IMR-90 (cell line): ENCODE data around the gene CLEC4M. TPM values are rescaled to one million over a fixed set of nuclear protein-coding genes. Genes with fewer than 3 reads are reported as not detected.

Experiments used
- ATAC-seq: fragments of 200-7000 bp; cut with Tn5 transposase; 2 replicates; pipeline ENCODE4 v1.9.1; 2020; ENCODE audit warnings: low read depth, mild to moderate bottlenecking, moderate library complexity
- BruUV-seq: library from RNA; stranded (reverse); fragments of 400-500 nt; replicated peaks from 2 replicates; lab custom pipeline; 2021; lab: Mats Ljungman, UMichigan
- CTCF ChIA-PET: fragments of 300-600 bp; formaldehyde crosslinking; extraction: SDS; loops from one replicate; lab custom pipeline; 2021; ENCODE audit warnings: antibody characterized with exemption; lab: Yijun Ruan, JAX
- POLR2A ChIA-PET: fragments of 300-600 bp; sonication (Branson Sonifier 250); formaldehyde crosslinking; loops from one replicate; lab custom pipeline; 2022; ENCODE audit warnings: antibody characterized with exemption; ENCODE audit not compliant: unreplicated experiment; lab: Charles Lee
- DNase-seq: peaks from one replicate; pipeline ENCODE4 v3.0.0; 2013
- H2AFZ ChIP-seq: replicated peaks from 2 replicates; pipeline ENCODE3; 2013; ENCODE audit warnings: low read length, mild to moderate bottlenecking; ENCODE audit not compliant: poor library complexity
- H2AK5ac ChIP-seq: 2 replicates; pipeline ENCODE4 v1.6.1; 2013; ENCODE audit warnings: low read depth, low read length, inconsistent platforms
- H2AK9ac ChIP-seq: replicated peaks from 2 replicates; pipeline ENCODE3; 2013; ENCODE audit warnings: mild to moderate bottlenecking, low read depth, low read length, moderate library complexity; ENCODE audit not compliant: poor library complexity
- H2BK120ac ChIP-seq: 2 replicates; pipeline ENCODE4 v1.6.1; 2013; ENCODE audit warnings: low read depth, low read length, inconsistent platforms
- H2BK15ac ChIP-seq: 3 replicates; pipeline ENCODE4 v1.6.1; 2013; ENCODE audit warnings: low read depth, low read length, inconsistent platforms
- H2BK20ac ChIP-seq: 2 replicates; pipeline ENCODE4 v1.6.1; 2013; ENCODE audit warnings: low read depth, mild to moderate bottlenecking, inconsistent platforms, low read length, moderate library complexity
- H2BK5ac ChIP-seq: 2 replicates; pipeline ENCODE4 v1.6.1; 2013; ENCODE audit warnings: mild to moderate bottlenecking, low read depth, low read length, inconsistent platforms; ENCODE audit not compliant: poor library complexity, severe bottlenecking
- H3K14ac ChIP-seq: replicated peaks from 2 replicates; pipeline ENCODE4 v1.6.1; 2013; ENCODE audit warnings: low read depth, low read length, inconsistent platforms
- H3K18ac ChIP-seq: 2 replicates; pipeline ENCODE4 v1.6.1; 2013; ENCODE audit warnings: low read depth, low read length, control low read depth
- H3K23ac ChIP-seq: 2 replicates; pipeline ENCODE4 v1.6.1; 2013; ENCODE audit warnings: low read depth, low read length, inconsistent platforms
- H3K27ac ChIP-seq: 2 replicates; pipeline ENCODE4 v1.5.1; 2013; ENCODE audit warnings: mild to moderate bottlenecking, control low read depth, low read length; ENCODE audit not compliant: insufficient read depth
- H3K27me3 ChIP-seq: 2 replicates; pipeline ENCODE4 v1.6.1; 2013; ENCODE audit warnings: low read length; ENCODE audit not compliant: control insufficient read depth, insufficient read depth
- H3K36me3 ChIP-seq: 2 replicates; pipeline ENCODE4 v1.6.1; 2013; ENCODE audit warnings: low read length, mixed read lengths; ENCODE audit not compliant: control insufficient read depth, insufficient read depth
- H3K4ac ChIP-seq: 2 replicates; pipeline ENCODE4 v1.6.1; 2013; ENCODE audit warnings: low read depth, low read length, inconsistent platforms
- H3K4me1 ChIP-seq: 2 replicates; pipeline ENCODE4 v1.6.1; 2013; ENCODE audit warnings: low read length, mixed read lengths; ENCODE audit not compliant: control insufficient read depth, insufficient read depth
- H3K4me2 ChIP-seq: 2 replicates; pipeline ENCODE4 v1.6.1; 2013; ENCODE audit warnings: low read depth, mild to moderate bottlenecking, control low read depth, low read length, moderate library complexity
- H3K4me3 ChIP-seq: 2 replicates; pipeline ENCODE4 v1.5.1; 2013; ENCODE audit warnings: low read depth, mild to moderate bottlenecking, control low read depth, low read length, moderate library complexity; ENCODE audit not compliant: insufficient read depth
- H3K56ac ChIP-seq: 2 replicates; pipeline ENCODE4 v1.6.1; 2013; ENCODE audit warnings: low read length, inconsistent platforms; ENCODE audit not compliant: insufficient read depth; ENCODE audit errors: extremely low read depth
- H3K79me1 ChIP-seq, 2 experiments: 2 replicates each; pipeline ENCODE4 v1.6.1; 2013; ENCODE audit warnings: low read length in 2 of 2, inconsistent platforms in 1 of 2, low read depth in 1 of 2
- H3K9ac ChIP-seq: 2 replicates; pipeline ENCODE4 v1.6.1; 2013; ENCODE audit warnings: low read depth, low read length, control low read depth
- H3K9me1 ChIP-seq: 2 replicates; pipeline ENCODE4 v1.6.1; 2013; ENCODE audit warnings: low read length, inconsistent platforms; ENCODE audit not compliant: insufficient read depth
- H3K9me3 ChIP-seq: 2 replicates; pipeline ENCODE4 v1.6.1; 2013; ENCODE audit warnings: low read length; ENCODE audit not compliant: control insufficient read depth, insufficient read depth
- H4K20me1 ChIP-seq: 2 replicates; pipeline ENCODE4 v1.6.1; 2013; ENCODE audit warnings: low read length, inconsistent platforms; ENCODE audit not compliant: insufficient read depth
- H4K5ac ChIP-seq: 2 replicates; pipeline ENCODE4 v1.6.1; 2013; ENCODE audit warnings: mild to moderate bottlenecking, low read depth, low read length, control low read depth
- H4K8ac ChIP-seq, 2 experiments: 2 replicates each; pipeline ENCODE4 v1.6.1; 2013; ENCODE audit warnings: low read depth in 2 of 2, low read length in 2 of 2, control low read depth in 1 of 2, inconsistent platforms in 1 of 2
- H4K91ac ChIP-seq: 2 replicates; pipeline ENCODE4 v1.6.1; 2013; ENCODE audit warnings: low read depth, low read length, inconsistent platforms; ENCODE audit not compliant: insufficient read depth
- CHD1 ChIP-seq: IDR thresholded peaks from 2 replicates; pipeline ENCODE4 v1.6.1; 2012; ENCODE audit warnings: low read depth, low read length, improper control_type of control experiment
- MAFK ChIP-seq: IDR thresholded peaks from 2 replicates; pipeline ENCODE4 v1.6.1; 2012; ENCODE audit warnings: low read depth, low read length, improper control_type of control experiment
- MXI1 ChIP-seq: IDR thresholded peaks from 2 replicates; pipeline ENCODE4 v1.6.1; 2012; ENCODE audit warnings: low read depth, mild to moderate bottlenecking, low read length, moderate library complexity, borderline replicate concordance
- NFE2L2 ChIP-seq: fragments of 150-350 bp; IDR thresholded peaks from 2 replicates; pipeline ENCODE4 v1.6.1; 2016; ENCODE audit warnings: low read depth, mild to moderate bottlenecking, low read length
- RCOR1 ChIP-seq: IDR thresholded peaks from 2 replicates; pipeline ENCODE4 v1.6.1; 2012; ENCODE audit warnings: mild to moderate bottlenecking, low read length, improper control_type of control experiment; ENCODE audit not compliant: insufficient replicate concordance
- RFX5 ChIP-seq: IDR thresholded peaks from 2 replicates; pipeline ENCODE4 v1.8.0; 2012; ENCODE audit warnings: low read depth, mild to moderate bottlenecking, low read length, moderate library complexity
- SMC3 ChIP-seq: fragments of 150-350 bp; IDR thresholded peaks from 2 replicates; pipeline ENCODE4 v1.6.1; 2016; ENCODE audit warnings: low read depth, mild to moderate bottlenecking, antibody characterized with exemption, low read length, moderate library complexity
- WGBS, 2 experiments: methylation state at CpG; one replicate each; pipeline versions ENCODE4 v1.1.5 to v1.1.7; 2013; ENCODE audit warnings: missing lambda C conversion rate in 2 of 2; ENCODE audit not compliant: insufficient read length in 1 of 2; ENCODE audit errors: extremely low coverage in 2 of 2; 5-methylcytosine and 5-hydroxymethylcytosine counted together
- dilution Hi-C: fragments of 300-500 bp; cut with HindIII; formaldehyde crosslinking; loops from one replicate; pipeline ENCODE4 v1.14.3; 2018; ENCODE audit warnings: low sequenced_read_pairs; ENCODE audit not compliant: unreplicated experiment
- in situ Hi-C: fragments of 300-500 bp; cut with MboI; formaldehyde crosslinking; loops from 3 replicates; pipeline ENCODE4 v1.14.3; 2019; ENCODE audit warnings: low sequenced_read_pairs, inconsistent platforms, mixed read lengths
- intact Hi-C: fragments of 100-400 bp; cut with micrococcal nuclease; formaldehyde crosslinking; loops from 2 replicates; pipeline ENCODE4 v1.10.0; 2022
- polyA plus RNA-seq, 3 experiments: library from polyadenylated mRNA; depleted of rRNA; stranded (reverse); fragments of >200 nt; gene quantifications; 2 replicates each; pipeline ENCODE4 v1.2.3, GENCODE V29; 2012; ENCODE audit warnings: low replicate concordance in 1 of 3
- total RNA-seq: library from RNA; depleted of rRNA; stranded (reverse); fragments of >200 nt; gene quantifications from 2 replicates; pipeline ENCODE4 v1.2.3, GENCODE V29; 2012
- TF ChIP-seq, protein P1 (sequence below): fragments of 150-350 bp; IDR thresholded peaks from 2 replicates; pipeline ENCODE4 v1.6.1; 2016; ENCODE audit warnings: low read depth, mild to moderate bottlenecking, low read length, moderate library complexity, borderline replicate concordance

CLEC4M gene
- total and polyA plus RNA-seq, 2 of the 4 experiments (the other 2 are of a cell fraction), result not detected

DNA sequence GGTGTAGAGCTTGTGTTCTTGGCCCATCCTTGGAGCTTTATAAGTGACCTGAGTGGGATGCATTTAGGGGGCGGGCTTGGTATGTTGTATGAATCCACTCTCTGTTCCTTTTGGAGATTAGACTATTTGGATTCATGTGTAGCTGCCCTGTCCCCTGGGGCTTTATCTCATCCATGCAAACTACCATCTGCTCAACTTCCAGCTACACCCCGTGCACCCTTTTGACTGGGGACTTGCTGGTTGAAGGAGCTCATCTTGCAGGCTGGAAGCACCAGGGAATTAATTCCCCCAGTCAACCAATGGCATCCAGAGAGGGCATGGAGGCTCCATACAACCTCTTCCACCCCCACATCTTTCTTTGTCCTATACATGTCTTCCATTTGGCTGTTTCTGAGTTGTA is 6.1 kb downstream of the CLEC4M start:
- H3K4me1 ChIP-seq, result no peaks in the 10 kb centered on the region
- POLR2A ChIA-PET, result no interaction called here
- no peak overlapping the region for H3K27ac ChIP-seq
- ATAC-seq, result no peak
- H4K20me1 ChIP-seq, result no peaks in the 10 kb centered on the region
- no peak overlapping the region for H3K18ac ChIP-seq
- no peak overlapping the region for H3K4me2 ChIP-seq
- H4K91ac ChIP-seq, result no peak overlapping the region
- no peak overlapping the region for H2AFZ ChIP-seq
- H2BK15ac ChIP-seq, result no peak overlapping the region
- H2AK9ac ChIP-seq, result no peak overlapping the region
- H3K27me3 ChIP-seq, result peaks cover 10% of the 10 kb centered on the region
- H3K36me3 ChIP-seq, result no peaks in the 10 kb centered on the region
- H3K9ac ChIP-seq, result no peak overlapping the region
- H4K5ac ChIP-seq, result no peak overlapping the region
- intact Hi-C loops, result no loop called here
- DNase-seq, result no peak
- CTCF ChIA-PET, result no interaction called here
- H3K4me3 ChIP-seq, result no peak overlapping the region
- no CpG with 5 or more reads among the region's 2 CpGs for WGBS, 2 experiments
- no peak overlapping the region for H2AK5ac ChIP-seq
- H3K4ac ChIP-seq, result no peak overlapping the region
- TF ChIP-seq RCOR1 (no peak), RFX5 (no peak), NFE2L2 (no peak), SMC3 (no peak), CHD1 (no peak), MAFK (no peak), MXI1 (no peak)
- TF ChIP-seq, protein P1, sequence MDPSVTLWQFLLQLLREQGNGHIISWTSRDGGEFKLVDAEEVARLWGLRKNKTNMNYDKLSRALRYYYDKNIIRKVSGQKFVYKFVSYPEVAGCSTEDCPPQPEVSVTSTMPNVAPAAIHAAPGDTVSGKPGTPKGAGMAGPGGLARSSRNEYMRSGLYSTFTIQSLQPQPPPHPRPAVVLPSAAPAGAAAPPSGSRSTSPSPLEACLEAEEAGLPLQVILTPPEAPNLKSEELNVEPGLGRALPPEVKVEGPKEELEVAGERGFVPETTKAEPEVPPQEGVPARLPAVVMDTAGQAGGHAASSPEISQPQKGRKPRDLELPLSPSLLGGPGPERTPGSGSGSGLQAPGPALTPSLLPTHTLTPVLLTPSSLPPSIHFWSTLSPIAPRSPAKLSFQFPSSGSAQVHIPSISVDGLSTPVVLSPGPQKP, result no peak
- H3K9me3 ChIP-seq, result no peaks in the 10 kb centered on the region
- H2BK120ac ChIP-seq, result no peak overlapping the region
- H3K56ac ChIP-seq, result no peak overlapping the region
- H4K8ac ChIP-seq, result no peak overlapping the region
- H3K14ac ChIP-seq, result no peak overlapping the region
- in situ Hi-C loops, result no loop called here
- dilution Hi-C loops, result no loop called here
- H3K23ac ChIP-seq, result no peak overlapping the region
- no peaks in the 10 kb centered on the region for H3K79me1 ChIP-seq
- no peaks in the 10 kb centered on the region for H3K9me1 ChIP-seq
- no TSS peak for BruUV-seq
- H2BK5ac ChIP-seq, result no peak overlapping the region
- no peak overlapping the region for H2BK20ac ChIP-seq
